Activated CD4-positive, alpha-beta T cell treated with anti-CD3 and anti-CD28 coated beads, Interleukin-2, amount 50 U/mL, for 4 hours (primary cell): ENCODE results near the gene RPL35A.
"Not testable (repeated sequence)": the region's sequence is repeated elsewhere in the genome, so short reads cannot be mapped to it uniquely, and the experiment has no call there.

ENCODE experiments used
- DNase-seq, 2 experiments: peaks; one replicate each; pipeline ENCODE4 v3.0.0-alpha.2; 2020

Gene RPL35A

DNA sequence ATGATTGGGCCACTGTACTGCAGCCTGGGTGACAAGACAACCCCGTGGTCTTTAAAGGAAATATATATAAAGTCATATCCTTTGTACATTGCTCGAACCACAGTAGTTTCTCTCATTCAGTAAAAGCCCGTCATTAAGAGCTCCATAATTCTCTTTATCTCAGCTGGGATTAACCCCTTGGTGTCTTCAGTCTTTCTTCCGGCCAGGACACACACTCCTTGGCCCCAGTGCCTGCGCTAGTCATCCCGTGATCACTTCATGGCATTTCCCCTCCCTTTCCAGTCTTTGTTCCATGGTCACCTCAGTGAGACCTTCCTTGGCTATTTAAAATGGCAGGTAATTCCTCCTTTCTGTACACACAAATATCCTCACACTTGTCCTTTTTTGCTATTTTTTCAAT is 3.3 kb downstream of the RPL35A start:
- no peak for DNase-seq

DNA sequence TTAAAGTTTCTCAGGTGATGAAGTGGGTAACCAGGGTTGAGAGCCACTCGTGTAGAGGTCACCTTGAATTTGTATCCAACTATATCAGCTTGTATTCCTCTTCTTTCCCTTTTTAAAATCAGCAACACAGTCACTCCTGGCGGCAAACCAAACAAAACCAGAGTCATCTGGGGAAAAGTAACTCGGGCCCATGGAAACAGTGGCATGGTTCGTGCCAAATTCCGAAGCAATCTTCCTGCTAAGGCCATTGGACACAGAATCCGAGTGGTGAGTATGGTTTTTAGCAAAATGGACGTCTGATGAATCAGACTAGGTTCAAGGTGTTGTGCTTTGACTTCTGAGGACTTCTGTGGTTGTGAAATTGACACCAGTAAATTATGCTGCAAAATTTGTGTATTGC is 3.9 kb downstream of the RPL35A start:
- no peak for DNase-seq

DNA sequence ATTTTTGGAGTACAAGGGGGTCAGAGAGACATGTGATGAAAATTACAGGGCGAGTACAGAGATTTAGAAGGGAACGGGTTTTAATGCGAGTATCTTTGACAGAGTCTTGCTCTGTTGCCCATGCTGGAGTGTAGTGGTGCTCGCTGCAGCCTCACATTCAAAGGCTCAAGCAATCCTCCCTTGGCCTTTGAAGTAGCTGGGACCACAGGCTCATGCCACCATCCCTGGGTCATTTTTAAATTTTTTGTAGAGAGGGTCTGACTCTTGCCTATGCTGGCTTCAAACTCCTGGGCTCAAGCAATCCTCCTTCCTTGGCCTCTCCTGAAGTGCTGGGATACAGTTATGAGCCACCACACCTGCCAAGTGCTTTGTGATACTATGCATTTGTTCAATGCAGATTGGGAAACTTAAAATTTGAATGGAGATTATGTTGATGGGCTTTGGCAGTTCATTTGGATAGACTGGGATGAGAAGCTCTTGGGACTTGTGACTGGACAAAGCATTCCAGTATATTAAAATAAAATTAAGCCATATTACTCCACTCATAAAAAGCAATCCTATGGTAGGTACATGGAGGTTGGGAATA is 6.0 kb downstream of the RPL35A start:
- DNase-seq: no peak

DNA sequence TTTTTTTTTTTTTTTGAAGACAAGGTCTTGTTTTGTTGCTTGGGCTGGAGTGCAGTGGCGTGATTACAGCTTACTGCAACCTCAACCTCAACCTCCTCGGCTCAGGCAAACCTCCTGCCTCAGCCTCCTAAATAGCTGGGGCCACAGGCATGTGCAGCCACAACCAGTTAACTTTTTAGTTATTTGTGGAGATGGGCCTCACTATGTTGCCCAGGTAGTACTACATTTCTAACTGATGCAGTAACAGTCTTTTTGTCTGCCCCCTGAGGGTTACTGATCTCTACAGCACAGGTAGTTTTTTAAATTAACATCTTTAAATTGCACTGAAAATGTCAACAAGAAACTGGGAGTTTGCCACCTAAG is 6.6 kb downstream of the RPL35A start:
- DNase-seq: no peak

DNA sequence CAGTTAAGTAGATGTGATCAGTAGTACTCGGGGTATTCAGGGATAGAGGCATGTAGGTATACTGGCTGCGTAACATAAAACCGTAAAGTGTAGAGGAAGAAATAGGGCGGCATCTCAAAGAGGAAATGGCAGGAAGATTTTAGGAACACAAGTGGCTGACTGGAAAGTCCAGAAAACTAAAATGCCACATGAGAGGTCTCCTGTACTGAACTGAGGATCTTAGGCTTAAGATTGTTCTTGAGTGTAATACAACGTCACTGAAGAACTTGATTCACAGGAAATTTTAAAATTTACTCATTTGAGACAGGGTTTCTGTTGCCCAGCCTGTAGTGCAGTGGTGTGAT is 7.8 kb downstream of the RPL35A start:
- no peak for DNase-seq

DNA sequence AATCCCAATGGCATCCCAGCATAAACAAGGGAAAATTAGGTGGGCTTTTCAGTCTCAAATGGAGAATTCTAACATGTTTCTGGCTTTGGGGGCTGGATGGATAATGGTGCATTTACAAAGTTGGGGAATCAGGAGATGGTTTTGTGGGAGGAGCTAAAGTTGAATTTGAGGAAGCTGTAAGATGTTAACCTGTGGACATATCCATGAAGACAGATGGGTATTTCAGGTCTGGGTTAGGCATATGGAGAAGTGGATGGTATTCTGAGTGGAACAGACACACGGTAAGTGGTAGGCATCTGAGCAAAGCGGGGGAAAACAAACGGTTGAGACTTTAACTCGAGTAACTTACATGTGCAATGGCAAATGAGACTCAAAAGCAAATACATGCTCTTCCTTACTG is 8.4 kb downstream of the RPL35A start:
- DNase-seq: no peak

DNA sequence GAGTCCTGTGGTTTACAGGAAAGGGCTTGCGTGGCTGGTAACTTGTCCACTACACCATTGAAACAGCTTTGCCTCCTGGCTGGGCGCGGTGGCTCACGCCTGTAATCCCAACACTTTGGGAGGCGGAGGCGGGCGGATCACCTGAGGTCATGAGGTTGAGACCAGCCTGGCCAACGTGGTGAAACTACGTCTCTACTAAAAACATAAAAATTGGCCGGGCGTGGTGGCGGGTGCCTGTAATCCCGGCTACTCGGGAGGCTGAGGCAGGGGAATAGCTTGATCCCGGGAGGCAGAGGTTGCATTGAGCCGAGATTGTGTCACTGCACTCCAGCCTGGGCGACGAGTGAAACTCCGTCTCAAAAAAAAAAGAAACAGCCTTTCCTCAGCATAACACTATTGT is 8.9 kb downstream of the RPL35A start:
- DNase-seq: not testable (repeated sequence)

DNA sequence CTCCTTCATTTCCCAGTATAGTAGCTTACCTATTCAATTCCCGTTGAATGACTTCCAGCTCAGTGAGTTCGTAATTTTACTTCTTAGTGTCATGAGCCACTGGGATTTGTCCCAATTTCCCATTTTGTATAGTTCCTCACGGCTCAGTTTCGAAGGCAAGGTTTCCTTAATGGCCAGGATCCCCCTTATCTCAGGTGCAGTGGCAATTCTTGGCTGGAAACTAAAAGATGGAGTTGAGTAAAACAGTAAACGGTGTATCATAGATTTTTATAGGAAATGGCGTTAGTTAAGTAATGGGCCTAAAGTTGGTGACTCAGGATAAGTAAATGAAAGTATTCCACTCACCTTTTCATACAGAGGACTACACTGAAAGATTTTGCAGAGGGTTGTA is 9.5 kb downstream of the RPL35A start:
- no peak for DNase-seq

DNA sequence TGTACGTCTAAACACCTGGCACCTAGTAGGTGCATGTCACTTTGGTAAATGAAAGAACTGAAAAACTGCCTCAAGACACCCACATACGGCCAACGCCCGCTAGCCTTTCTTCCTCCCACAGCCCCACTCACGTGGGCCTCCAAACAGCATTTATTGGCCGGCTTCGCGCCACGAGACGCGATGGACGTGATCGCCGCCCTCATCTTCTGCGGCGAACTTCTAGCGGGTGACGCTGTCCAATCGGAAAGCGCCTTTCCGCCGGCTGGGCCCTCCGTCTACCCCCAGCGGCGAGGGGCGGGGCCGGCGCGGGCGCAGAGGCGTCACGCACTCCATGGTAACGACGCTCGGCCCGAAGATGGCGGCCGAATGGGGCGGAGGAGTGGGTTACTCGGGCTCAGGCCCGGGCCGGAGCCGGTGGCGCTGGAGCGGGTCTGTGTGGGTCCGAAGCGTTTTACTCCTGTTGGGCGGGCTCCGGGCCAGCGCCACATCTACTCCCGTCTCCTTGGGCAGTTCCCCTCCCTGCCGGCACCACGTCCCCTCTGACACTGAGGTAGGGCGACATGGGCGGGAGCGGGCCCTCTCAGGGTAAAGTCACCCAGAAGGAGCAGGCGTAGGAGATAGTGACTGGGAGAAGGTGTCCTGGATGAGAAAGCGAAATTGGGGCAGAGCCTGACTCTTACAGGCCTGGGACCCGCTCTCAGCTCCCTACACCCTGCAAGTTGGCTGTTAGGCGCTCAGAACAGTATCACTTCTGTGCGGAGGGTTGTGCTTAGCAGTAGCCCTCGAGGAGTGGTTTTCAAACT is 10.1 kb downstream of the RPL35A start, which contains the start of gene LMLN:
LMLN (plus strand) TSS at position 327 of the 803 bp plus-strand sequence; CDS start at position 356, 29 bp downstream.
- DNase-seq: peak; percentile 90 to 93

DNA sequence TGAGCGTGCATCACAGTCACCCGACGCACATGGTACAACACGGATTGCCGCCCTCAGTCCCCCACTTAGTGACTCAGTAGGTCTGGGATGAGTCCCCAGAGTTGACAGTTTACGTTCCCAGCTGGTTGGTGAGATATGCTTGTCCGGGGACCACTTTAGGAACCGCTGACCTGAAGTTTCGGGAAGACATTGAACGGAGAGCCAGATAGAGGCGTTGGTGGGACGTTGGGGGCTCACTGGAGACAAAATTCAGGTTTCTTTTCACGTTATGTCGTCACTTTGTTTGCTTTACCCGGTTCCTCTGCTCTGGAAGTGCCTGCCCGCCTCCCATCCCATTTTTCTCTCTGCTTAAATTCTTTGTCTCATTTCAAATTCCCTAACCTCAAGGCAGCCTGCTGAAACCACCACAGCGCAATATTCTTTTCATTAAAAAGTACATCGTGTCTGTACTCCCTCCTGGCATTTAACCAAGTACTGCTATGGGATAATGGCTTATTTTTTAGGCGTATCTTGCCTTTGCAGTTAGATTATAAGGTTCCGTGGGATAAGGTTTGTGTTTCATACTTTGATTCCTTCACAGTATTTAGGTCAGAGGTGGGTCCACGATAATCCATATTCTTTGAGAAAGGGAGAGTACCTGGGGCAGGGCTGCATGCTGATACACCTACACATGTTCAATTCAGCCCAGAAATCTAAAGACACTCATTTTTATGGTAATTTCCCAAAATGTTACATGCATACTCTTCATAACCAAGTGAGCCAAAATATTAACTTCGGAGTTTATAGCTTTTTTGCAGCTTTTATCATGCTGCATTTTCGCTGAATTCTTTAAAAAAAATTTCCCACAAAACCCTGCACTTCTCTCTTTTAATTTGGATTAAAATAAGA is 10.9 kb downstream of the RPL35A start:
- no peak for DNase-seq

DNA sequence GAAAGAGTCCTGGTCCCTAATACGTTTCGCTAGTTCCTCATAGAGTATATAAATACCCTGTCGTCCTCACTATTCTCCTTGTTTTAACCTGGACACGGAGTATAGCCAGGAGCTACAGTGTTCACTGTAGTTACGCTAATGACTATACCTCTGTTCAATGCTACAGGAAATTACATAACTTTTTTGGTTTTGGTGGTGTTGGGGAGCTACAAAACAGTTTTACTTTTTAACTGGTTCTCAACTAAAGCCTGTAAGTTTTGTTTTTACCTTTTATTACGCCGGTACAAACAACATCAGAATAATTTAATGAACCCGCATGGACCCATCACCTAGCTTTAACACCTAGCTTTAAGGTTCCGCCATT is 11.6 kb downstream of the RPL35A start:
- no peak for DNase-seq

DNA sequence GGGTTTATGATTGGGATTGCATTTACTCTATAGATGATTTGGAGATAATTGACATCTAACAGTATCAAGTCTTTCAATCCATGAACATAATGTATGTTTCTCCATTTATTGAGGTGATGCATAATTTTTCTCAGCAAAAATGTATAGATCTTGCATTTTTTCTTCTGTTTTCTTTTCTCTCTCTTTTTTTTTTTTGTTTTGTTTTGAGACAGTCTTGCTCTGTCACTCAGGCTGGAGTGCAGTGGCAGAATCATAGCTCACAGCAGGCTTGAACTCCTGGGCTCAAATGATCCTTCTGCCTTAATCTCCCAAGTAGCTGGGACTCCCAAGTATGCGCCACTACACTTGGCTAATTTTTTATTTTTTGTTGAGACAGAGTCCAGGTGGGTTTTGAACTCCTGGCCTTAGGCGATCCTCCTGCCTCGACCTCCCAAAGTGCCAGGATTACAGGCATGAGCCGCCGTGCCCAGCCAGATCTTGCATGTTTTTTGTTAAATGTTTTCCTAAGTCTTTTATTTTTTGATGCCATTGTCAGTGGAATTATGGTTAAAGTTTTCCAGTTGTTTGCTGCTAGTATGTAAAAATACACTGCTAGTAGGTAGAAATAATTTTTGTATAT is 13.1 kb downstream of the RPL35A start:
- DNase-seq: no peak

DNA sequence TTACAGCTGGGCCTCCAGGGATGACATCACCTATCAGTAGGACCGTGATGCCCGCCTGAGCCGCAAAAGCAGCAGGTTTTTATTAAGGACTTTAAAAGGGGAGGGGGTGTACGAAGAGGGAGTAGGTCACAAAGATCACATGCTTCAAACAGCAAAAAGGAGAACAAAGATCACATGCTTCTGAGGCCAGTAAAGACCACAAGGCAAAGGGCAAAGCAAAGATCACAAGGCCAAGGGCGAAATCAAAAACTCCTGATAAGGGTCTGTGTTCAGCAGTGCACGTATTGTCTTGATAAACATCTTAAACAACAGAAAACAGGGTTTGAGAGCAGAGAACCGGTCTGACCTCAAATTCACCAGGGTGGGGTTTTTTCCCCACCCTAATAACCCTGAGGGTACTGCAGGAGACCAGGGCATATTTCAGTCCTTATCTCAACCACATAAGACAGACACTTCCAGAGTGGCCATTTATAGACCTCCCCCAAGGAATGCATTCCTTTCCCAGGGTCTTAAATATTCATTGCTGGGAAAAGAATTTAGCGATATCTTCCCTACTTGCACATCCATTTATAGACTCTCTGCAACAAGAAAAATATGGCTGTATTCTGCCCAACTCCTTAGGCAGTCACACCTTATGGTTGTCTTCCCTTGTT is 17.5 kb downstream of the RPL35A start:
- DNase-seq: not testable (repeated sequence)

DNA sequence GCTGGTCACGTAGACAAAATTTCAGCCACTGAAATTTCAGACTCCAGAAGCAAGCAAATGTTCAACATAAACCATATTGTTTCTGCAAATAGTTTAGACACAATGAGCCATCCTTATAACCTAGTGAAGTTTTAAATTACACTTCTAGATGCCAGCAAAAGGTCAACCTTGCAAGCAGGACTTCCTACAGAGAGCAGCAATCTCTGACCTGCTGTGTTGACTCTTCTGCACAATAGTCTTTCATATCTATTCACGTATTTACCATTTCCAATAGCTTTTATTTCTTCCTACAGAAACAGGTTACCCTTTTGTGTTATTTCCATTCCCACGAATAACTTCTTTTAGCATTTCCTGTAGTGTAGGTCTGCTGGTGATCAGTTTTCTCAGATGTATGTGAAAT is 20.6 kb downstream of the RPL35A start:
- DNase-seq: no peak

DNA sequence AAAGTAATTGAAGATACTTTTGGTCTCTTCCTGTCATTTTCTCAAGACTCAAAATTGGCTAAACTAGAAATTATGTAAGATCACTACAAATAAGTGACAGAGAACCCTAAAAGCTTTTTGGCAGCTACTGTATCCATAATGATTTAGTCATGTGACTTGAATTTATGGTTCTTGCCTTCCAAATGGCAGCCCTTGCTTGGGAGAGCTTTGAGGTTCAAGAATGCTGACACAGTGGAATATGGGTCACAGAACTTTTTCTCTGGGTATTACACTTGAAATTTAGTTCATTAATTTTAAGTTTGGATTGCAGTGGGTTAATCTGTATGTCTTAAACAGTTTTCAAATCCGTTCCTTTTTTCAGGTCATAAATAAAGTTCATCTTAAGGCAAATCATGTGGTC is 24.0 kb downstream of the RPL35A start:
- DNase-seq: no peak

DNA sequence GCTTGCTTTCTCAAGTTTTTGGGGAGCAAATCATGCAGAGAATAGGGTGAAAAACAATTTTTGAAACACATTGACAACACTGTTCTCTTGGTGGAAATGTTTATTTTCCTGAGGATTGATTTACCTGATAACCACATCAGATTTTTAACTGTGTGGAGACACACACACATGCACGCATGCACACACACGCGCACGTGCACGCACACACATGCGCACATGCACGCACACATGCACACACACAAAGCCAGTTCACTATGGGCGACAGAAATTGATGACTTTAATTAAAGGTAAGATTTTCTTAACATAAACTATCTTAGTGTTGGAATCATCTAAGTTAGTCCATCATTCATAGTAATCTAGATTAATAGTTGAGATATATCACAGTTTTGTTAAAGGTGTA is 25.3 kb downstream of the RPL35A start:
- DNase-seq: no peak

DNA sequence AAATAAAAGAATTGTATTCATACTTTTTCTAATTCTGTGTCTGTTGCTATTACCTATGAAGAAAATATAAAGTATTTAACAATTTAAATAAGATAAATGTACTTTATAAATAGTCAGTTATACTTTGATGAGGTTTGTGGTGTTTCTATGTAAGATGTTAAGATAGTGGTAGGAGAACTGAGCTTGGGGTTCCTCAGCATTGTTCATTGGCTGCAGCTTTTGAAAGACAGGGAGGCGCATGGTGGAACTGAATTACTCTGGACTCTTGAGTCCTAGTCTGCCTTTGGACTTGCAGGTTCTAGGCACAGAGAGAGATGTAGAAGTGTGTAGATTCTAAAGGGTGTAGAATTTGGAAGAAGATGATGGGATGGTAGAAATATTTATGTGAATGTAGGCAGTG is 33.1 kb downstream of the RPL35A start:
- no peak for DNase-seq

DNA sequence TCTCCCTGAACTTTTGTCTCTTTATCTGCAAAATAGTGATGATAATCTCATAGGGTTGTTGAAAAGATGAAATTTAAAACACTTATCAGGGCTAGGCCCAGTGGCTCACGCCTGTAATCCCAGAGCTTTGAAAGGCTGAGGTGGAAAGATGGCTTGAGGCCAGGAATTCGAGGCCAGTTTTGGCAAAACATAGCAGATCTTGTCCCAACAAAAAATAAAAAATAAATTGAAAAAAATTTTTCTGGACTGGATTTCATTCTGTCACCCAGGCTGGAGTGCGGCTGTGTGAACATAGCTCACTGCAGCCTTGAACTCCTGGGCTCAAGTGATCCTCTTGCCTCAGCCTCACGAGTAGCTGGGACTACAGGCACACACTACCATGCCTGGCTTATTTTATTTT is 39.7 kb downstream of the RPL35A start:
- no peak for DNase-seq

DNA sequence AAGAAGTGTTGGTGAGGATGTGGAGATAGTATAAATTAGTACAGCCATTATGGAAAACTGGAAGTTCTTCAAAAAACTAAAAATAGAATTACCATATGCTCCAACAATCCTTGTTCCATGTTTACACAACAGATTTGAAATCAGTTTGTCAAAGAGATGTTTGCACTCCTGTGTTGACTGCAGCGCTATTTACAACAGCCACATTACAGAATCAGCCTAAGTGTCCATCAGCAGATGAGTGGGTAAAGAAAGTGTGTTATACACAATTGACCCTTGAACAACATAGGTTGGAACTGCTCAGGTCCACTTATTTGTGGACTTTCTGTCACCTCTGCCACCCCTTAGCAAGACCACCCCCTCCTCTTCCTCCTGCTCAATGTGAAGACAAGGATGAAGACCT is 44.7 kb downstream of the RPL35A start:
- no peak for DNase-seq

DNA sequence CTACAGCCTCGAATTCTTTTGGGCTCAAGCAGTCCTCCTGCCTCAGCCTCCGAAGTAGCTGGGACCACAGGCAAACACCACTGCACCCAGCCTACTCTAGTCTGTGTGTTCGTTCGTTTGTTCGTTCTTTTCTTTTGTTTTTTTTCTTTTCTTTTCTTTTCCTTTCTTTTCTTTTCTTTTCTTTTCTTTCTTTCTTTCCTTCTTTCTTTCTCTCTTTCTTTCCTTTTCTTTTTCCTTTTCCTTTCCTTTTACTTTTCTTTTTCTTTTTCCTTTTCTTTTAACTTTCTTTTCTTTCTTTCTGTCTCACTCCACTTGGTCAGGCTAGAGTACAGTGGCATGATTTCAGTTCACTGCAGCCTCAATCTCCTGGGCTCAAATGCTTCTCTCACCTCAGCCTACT is 46.9 kb downstream of the RPL35A start:
- no peak for DNase-seq

DNA sequence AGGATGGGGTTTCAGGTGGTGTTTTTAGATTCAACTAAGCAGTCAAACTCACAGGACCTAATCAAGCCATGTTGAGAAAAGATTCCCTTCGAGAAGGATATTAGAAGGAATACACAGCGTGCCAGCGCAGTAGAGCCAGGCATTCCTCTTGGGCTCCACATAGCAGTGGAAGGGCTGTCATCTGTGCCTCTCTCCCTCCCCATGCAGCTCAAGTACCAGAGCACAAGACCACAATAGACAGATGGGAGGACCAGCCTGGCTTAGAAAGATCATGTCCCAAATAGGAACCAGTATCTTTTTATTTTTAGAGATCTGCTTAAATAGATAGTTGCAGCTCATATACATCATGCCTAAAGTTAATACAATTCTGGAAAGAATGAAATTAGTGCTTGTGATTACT is 47.9 kb downstream of the RPL35A start:
- no peak for DNase-seq
